Middle frontal gyrus (tissue), 1 donor: Measurements from ENCODE around the gene BIN2.
A peak's percentile ranks its signal among the peaks of the same experiment; 100 is the strongest.

Source experiments
- DNase-seq: peaks from one replicate; pipeline ENCODE4 v3.0.0-alpha.2; 2015; ENCODE audit warnings: low spot score; ENCODE audit errors: extremely low spot score

Gene BIN2

DNA sequence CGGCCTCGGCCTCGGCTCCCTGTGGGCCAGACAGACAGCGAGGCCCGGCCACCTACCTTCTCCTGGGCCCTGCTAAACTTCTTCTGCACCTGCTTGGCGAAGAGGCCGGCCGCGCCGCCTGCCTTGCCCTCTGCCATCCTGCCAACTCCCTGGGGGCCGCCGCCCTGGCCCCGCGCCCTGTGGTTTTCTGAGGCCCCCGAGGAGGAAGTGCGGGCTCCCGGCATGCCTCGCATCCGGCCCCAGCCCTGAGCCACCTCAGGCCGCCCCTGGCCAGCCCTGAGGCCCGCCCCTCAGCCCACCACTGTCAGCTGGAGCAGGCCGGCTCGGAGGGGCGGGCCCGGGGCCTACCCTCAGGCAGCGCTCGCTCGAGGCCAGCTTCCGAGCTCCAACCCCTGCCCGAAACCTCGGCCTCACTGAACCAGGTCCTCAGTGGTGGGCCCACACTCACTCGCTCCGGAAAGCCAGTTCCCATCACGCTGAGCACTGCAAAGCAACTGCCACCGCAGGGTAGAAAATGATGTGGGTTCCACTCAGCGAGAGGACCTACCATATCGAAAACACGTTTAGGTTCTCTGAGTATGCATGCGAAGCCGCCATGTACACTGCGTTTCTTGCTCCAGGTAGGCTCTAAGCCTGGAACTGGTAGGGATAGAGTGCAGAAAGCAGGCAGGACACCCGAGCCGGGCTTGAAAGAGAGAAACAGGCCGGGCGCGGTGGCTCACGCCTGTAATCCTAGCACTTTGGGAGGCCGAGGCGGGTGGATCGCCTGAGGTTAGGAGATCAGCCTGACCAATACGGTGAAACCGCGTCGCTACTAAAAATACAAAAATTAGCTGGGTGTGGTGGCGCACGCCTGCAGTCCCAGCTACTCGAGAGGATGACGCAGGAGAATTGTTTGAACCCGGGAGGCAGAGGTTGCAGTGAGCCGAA is at the start of gene BIN2:
Gene BIN2 (minus strand): TSS at position 209 of the 930 bp plus-strand sequence. CDS start 72 bp downstream, at position 137.
- no peak for DNase-seq

DNA sequence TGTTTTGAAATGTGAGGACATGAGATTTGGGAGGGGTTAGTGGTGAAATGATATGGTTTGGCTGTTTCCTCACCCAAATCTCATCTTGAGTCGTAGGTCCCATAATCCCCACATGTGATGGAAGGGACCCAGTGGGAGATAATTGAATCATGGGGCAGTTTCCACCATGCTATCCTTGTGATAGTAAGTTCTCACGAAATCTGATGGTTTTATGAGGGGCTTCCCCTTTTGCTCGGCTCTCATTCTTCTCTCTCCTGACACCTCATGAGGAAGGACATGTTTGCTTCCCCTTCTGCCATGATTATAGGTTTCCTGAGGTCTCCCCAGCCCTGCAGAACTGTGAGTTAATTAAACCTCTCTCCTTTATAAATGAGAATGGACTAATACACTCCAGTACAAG is 49.2 kb upstream of the BIN2 start:
- DNase-seq, result no peak

DNA sequence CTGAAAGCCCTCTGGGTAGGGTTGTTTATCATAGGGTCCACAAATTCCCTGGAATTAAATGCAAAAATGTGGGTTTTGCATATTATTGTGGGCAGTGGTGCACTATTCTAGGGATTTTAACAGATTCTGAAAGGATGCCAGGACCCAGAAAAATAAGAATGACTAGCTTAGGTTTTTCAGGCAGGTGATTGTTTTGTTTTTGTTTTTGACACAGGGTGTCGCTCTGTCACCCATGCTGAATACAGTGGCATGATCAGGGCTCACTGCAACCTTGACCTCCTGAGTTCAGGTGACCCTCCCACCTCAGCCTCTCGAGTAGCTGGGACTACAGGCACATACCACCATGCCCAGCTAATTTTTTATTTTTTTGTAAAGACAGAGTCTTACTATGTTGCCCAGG is 48.0 kb upstream of the BIN2 start:
- no peak for DNase-seq

DNA sequence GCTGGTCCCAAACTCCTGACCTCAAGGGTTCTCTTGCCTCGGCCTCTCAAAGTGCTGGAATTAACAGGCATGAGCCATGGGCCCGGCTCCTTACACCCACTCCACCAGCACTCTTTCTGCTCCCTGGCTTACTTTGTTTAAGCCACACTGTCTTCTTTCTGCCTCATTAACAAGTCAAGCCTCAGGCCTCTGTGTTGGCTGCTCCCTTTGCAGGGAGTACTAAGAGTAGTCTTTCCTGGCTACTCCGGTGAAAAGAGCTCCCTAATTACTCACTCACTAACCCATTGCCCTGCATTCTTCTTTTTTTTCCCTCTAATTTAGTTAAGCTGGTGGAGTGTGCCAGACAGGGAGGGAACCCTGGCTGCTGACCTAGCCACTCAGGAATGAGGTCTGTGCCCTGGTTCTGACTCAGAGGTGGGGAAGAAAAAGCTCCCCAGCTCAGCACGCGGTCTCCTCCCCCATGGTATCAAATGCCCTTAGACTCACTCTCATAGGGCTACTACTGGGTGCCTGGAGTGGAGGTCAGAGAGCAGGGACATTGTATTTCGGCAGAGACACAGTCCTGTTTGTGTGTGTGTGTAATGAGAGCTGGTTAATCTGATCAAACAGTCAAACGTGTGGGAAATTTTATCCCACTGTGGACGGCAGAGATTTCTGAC is 47.5 kb upstream of the BIN2 start:
- no peak for DNase-seq

DNA sequence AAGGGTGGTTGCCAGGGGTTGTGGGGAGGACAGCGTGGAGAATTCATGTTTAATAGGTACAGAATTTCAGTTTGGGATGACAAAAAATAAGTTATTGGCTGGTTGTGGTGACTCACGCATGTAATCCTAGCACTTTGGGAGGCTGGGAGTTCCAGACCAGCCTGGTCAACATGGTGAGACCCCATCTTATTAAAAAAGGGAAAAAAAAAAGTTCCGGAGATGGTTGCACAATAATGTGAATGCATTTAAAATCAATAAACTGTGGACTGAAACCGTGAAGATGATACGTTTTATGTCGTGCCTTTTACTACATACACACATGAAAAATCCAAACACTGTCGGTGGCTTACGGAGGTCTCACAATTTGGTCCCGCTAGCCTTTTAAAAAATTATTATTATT is 46.7 kb upstream of the BIN2 start:
- DNase-seq, result no peak

DNA sequence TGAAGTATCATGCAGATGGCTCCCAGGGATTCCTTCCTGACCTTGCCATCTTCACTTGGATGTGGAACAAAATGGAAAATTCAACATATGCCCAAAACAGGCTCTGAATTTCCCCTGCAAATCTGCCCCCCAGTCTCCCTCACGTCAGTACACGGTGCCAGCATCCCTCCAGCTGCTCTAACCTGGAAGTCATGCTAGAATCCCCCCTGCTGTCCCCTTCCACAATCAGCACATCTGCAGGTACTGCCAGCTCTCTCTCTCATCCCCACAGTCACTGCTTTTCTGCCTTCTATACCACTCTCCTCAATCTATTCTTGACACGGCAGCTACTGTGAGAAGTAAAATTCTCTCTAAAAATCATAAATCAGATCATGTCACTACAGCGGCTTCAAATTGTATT is 45.6 kb upstream of the BIN2 start:
- DNase-seq, result no peak

DNA sequence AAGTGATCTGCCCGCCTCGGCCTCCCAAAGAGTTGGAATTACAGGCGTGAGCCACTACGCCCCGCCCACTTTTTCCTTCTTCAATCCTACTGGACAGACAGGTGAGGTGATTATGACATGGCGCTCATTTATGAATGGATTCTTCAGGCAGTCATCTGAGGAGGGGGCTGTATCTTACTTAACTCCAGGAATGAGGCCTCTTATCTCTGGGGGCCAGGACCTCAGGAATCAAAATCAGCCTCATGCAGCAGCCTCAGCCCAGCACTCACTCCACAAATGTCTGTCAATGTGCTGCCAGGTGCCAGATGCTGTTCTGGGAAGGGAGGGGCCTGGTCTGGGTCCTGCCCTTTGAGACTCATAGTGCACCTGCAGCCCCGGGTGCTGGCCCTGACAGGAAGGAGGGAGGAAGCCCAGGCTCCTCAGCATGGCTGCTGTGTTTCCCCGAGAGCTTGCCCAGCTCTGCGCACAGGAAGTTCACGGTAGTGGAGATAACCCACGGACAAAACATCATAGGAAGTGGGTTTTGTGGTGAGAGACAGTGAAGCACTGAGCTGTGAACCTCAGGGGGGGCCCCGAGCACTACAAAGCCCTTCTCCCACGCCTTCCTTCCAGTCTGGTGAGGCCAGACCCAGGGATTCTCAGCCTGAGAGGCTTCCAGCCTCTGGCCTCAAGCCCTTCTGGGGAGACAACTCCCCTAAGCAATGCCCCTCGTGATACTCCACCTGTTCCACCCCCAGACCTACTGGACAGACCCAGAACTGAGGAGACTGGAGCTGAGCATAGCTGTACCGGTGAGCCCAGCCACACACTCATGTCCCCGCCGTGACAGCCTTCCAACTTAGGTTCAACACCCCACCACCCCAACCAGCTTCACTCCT is 44.9 kb upstream of the BIN2 start:
- DNase-seq, result no peak

DNA sequence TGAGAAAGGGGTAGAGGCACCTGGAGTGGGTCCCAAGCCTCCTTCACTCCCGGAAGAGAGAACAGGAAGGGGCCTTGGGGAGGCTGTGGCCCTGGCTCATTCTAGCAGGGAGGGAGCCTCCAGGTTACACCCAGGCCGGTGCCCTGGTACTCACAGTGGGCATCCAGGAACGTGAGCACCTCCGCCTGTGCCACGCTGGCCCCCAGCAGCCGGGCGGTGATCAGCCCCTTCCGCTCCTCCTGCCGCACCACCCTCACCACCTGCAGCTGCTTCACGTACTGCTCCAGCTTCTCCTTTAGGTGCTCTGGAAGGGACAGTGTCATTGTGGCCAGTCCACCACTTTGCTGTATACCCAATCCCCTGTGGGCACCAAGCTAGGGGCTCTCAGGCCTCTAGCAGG is 41.3 kb upstream of the BIN2 start:
- no peak for DNase-seq

DNA sequence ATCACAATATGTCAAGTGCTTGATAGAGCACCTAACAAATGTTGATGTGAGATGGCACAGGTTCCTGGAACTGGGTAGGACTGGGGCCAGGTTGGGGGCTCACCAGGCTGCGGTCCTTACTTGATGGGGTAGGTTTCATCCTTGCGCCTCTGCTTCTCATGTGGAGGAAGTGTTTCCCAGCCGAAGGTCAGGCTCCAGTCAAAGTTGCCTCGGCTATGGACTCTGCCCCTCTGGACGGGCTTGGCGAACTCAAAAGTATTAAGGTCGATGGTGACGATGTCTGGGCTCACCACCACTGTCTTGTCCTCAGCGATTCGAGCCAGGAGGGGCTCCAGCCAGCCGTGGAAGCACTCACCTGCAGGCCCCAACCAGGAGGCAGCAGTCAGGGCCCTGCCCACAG is 40.0 kb upstream of the BIN2 start:
- no peak for DNase-seq

DNA sequence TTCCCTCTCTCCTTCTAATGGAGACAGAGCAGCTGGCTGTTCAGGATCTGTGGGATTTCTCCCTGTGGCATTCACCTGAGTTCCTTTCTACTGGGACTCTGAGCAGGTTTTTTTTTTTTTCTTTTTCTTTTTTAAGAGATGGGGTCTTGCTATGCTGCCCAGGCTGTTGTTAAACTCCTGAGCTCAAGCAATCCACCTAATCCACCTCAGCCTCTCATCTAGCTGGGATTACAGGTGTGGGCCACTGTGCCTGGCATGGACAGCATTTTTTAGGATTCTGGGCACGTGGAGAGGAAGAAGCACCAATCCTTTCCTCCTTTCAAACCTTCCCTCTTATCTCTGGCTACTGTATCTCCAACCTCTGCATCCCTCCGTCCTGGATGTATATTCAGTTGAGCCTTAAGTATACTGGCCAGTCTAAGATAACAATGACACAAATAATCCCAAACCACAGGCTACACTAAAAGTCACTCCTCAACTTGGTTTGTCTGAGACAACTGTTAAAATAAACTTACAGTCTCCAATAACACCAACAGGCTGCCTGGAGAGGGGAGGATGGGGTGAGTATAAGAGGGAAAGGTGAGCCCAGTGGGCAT is 38.9 kb upstream of the BIN2 start:
- DNase-seq, result no peak

DNA sequence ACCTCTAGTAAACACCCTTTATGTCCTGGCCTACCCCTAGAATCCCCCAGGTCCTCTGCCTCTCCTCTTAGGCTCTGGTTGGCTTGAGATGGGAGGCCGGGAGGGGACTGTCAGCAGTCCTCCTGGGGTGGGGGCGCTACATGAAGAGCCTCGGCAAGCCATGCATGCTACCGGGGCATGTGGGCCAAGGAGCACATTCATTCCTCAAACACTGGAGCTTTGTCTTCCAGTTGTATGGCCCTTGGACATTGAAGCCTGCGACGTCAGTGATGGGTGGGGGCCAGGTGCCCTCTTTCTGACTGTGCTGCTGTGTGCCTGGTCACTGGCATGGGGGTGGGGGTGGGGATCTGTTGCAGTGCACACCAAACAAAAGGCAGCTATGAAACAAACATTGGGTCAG is 38.3 kb upstream of the BIN2 start:
- peak; percentile 43 for DNase-seq

DNA sequence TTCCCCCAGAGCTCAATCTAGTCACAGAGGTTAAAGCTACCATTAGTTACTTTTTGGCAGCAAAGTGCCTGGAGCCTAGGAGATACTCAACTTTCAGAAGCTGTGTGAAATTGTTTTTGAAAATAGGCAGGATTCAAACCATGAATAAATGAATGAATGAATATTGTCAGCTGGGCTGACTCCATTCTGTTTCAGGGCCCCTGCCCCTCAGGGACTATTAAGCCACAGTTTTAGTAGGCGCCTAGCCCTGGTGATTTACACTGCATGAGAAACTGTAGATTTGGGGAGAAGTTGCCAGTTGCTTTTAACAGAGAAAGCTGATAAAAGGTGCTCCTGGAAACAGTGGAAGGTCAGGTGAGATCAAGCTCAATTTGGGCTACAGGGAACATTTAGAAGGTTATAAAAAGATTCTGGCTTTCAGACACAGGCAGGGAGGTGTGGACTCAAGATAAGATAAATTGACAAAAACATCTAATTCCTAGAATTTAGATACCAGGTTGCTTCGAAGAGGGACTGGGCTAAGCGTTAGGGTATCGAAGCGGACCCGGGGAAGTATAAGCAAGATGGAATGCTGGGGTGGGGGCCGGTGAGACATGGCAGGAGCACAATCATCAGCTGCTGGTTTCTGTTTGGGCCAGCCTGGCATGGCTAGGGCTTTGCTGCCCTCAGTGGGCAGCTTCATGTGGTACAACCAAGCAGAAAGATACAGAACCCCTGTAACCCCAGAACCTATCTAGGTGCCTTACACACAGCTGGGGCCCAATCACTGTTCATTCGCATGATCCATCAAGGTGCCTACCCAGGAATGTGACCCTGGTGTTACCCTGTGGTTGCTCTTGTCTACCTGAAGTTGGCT is 37.4 kb upstream of the BIN2 start:
- no peak for DNase-seq

DNA sequence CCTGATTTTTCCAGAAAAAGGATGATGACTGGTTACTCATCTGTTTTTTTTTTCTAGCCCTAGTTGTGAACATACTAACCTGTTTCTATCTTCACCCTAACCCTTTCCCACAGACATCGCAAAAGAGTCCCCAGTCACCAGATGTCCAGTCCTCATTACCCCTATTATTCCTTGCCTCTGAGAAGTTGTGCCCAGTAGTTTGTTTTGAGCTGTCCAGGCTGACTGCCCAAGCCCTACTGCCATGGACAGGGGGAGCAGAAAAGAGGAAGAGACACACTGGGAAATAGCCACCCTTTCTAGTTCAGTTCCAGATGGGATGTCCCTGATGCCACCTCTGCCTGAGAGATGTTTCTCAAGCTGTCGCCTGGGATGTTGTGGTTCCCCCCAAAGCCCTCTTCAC is 36.3 kb upstream of the BIN2 start:
- DNase-seq, result no peak

DNA sequence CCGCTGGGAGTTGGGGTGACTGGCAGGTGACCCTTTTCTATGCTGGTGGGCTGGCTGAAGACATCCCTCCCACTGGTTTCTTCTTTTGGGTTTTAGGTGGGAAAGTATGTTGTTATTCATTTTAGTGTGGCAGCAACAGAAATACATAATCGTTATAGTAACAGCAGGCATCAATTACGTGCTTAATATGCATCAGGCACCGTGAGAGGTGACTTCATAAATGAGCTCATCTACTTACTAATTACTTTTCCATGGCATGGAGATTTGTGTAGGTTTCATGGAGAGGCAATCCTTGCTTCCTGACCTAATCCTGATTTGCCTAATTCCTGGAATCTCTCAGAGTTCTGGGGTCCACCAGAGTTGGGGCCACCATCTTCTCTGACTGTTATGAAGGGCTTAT is 35.9 kb upstream of the BIN2 start:
- no peak for DNase-seq

DNA sequence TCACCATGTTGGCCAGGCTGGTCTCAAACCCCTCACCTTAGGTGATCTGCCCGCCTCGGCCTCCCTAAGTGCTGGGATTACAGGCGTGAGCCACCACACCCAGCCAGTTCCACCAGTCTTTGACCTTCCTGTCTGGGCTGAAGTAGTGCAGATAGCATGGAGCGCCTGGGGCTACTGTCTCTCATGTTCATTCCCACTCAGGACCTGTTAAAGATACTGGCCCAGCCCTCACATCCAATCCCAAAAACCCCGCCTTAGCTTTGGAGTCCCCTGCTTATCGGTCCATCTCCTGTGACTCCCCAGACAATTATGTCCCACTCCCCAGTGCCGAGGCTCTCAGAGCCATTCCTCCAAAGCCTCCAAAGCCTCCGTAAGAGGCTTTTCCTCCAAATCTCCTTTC is 34.5 kb upstream of the BIN2 start:
- DNase-seq, result no peak

DNA sequence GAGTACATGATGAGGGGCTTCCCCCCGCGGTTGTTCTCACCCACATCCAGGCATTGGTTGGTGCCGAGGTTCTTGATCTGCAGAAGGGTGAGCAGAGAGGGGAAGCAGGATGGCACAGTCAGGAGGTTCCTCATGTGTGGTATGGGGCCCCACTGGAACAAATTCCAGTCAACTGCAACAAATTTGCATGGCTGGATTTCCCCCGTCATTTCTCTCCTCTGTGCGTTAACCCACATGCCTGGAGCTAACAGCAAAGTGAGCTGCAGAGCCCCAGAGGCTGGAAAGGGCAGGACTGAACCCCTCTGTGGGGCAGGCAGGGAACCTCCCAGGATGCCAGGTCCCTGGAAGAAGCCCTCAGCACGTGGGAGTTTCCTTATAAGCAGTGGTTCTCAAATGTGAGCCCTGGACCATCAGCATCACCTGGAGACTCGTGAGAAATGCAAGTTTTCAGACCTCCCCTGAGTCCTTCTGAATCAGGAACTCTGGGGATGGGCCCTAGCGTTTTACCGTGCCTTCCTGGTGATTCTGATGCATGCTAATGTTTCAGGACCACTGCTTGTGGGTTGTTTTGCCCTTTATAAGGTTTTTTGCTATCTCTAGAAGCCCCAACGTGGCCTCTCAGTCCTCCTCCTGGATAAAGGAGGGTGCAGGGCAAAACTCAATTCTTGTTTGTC is 33.5 kb upstream of the BIN2 start:
- no peak for DNase-seq

DNA sequence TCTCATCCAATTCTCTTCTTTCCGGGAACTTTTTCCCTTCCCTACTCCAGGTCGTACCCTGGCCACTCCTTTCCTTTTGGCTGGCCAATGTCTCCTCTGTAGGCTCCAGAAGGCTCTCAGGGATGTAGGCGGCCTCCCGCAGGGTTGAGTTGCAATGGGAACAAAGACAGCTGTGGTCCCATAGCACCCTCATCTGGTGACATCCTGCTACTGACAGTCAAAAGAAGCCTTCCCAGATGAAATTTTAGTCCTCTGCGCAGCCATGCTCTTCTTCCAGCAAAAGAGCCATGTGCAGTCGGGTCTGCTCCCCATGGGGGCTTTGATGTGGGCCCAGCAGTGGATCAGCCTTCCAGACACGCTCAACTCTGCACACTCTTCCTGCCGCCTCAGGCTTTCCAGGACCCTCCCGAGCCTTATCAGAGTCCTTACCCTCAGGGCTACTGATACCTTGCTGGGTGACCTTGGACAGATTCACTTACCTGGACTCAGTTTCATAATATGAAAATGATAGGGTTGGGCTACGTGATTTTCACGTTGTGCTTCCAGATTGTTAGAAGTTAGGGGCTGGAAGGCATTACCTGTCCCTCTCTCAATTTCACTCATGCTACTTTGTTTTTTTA is 28.0 kb upstream of the BIN2 start:
- DNase-seq, result peak; percentile 65

DNA sequence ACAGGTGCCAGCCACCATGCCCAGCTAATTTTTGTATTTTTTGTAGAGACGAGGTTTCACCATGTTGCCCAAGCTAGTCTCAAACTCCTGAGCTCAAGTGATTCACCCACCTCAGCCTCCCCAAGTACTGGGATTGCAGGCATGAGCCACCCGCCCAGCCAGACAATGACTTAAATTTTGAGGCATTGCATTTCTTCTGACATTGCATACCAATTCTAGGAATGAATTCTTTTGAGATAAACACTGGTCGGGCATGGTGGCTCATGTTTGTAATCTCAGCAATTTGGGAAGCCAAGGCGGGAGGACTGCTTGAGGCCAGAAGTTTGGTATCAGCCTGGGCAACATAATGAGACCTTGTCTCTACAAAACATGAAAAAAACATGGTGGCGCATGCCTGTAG is 25.1 kb upstream of the BIN2 start:
- DNase-seq, result no peak

DNA sequence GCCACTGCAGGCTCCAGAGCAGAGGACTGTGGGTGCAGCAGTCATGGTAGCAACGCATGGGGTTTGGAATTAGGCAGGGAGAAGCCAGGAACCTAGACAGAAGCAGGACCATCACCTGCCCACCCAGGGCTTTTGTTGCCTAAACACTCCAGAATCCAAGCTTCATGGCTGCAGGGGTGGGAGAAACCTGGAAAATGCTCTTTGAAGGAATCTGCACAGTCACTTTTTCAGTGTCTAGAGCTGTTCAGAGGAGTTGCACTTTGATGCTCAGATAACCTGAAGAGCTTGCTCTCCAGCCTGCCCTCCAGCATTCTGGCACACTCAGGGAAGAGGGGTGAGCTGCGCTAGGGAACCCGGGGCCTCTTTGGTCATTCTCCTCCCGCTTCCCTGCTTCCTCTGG is 24.1 kb upstream of the BIN2 start:
- no peak for DNase-seq

DNA sequence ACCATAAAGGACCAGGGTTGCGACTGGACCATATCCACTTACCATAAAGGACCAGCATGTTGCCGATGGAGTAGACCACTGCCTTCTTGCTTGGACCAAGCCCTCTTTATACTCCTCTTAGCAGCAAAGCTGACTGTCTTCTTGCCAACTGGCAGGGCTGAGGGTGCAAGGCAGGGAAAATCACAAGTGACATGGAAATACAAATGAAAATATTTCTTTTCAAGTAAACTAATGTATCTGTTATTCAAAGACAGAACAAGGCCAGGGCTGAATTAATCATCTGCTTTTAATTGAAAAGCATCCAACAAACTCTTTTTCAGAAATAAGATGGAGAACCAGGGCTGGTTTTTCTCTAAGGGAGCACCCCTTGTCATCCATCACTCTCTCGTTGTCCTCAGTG is 22.6 kb upstream of the BIN2 start, which contains the start of gene CELA1:
Gene CELA1 (minus strand): TSS at position 99 of the 400 bp plus-strand sequence. CDS start 41 bp downstream, at position 58.
- no peak for DNase-seq
